HEK293T (cell line): ENCODE results near the gene TMEM86B.
"Not testable (repeated sequence)": the region's sequence is repeated elsewhere in the genome, so short reads cannot be mapped to it uniquely, and the experiment has no call there.

Experiments used
- CTCF ChIA-PET: fragments of 350-600 bp; formaldehyde crosslinking; extraction: SDS; loops from one replicate; lab custom pipeline; 2021; ENCODE audit warnings: antibody characterized with exemption, inconsistent platforms; lab: Yijun Ruan, JAX
- POLR2A ChIA-PET: fragments of 350-600 bp; formaldehyde crosslinking; extraction: SDS; loops from one replicate; lab custom pipeline; 2020; ENCODE audit warnings: antibody characterized with exemption, inconsistent platforms; lab: Yijun Ruan, JAX
- DNase-seq: peaks from one replicate; pipeline ENCODE4 v3.0.0; 2012; ENCODE audit warnings: mixed read lengths; ENCODE audit errors: extremely low spot score
- ARNT ChIP-seq: fragments of 450-650 bp; IDR thresholded peaks from 2 replicates; pipeline ENCODE4 v1.6.1; 2017; ENCODE audit warnings: mild to moderate bottlenecking
- BHLHE40 ChIP-seq: fragments of 450-650 bp; IDR thresholded peaks from 2 replicates; pipeline ENCODE4 v1.6.1; 2016; ENCODE audit warnings: mild to moderate bottlenecking, moderate library complexity, borderline replicate concordance
- CTBP1 ChIP-seq: fragments of 450-650 bp; IDR thresholded peaks from 2 replicates; pipeline ENCODE4 v1.6.1; 2016; ENCODE audit warnings: borderline replicate concordance
- ELF4 ChIP-seq: fragments of 450-650 bp; IDR thresholded peaks from 2 replicates; pipeline ENCODE4 v1.6.1; 2017; ENCODE audit warnings: antibody characterized with exemption
- FOXA1 ChIP-seq: fragments of 450-650 bp; IDR thresholded peaks from 2 replicates; pipeline ENCODE4 v1.6.1; 2016; ENCODE audit warnings: mild to moderate bottlenecking
- FOXK2 ChIP-seq: fragments of 450-650 bp; IDR thresholded peaks from 2 replicates; pipeline ENCODE4 v1.6.1; 2016; ENCODE audit warnings: mild to moderate bottlenecking
- FOXM1 ChIP-seq: fragments of 450-650 bp; IDR thresholded peaks from 2 replicates; pipeline ENCODE4 v1.6.1; 2017; ENCODE audit warnings: mild to moderate bottlenecking, borderline replicate concordance
- HDGF ChIP-seq: fragments of 450-650 bp; IDR thresholded peaks from 2 replicates; pipeline ENCODE4 v1.6.1; 2017; ENCODE audit warnings: antibody characterized with exemption, borderline replicate concordance
- L3MBTL2 ChIP-seq: fragments of 450-650 bp; conservative IDR thresholded peaks from 2 replicates; pipeline ENCODE4 v1.6.1; 2016; ENCODE audit warnings: mild to moderate bottlenecking
- LEF1 ChIP-seq: fragments of 450-650 bp; IDR thresholded peaks from 2 replicates; pipeline ENCODE4 v1.6.1; 2017; ENCODE audit warnings: mild to moderate bottlenecking, borderline replicate concordance
- NFRKB ChIP-seq: fragments of 450-650 bp; IDR thresholded peaks from 2 replicates; pipeline ENCODE4 v1.6.1; 2016; ENCODE audit warnings: mild to moderate bottlenecking, moderate library complexity
- PKNOX1 ChIP-seq: fragments of 450-650 bp; IDR thresholded peaks from 2 replicates; pipeline ENCODE4 v1.6.1; 2016
- SP1 ChIP-seq: fragments of 450-650 bp; IDR thresholded peaks from 2 replicates; pipeline ENCODE4 v1.6.1; 2017
- SUZ12 ChIP-seq: fragments of 450-650 bp; IDR thresholded peaks from 2 replicates; pipeline ENCODE4 v1.6.1; 2016; ENCODE audit warnings: mild to moderate bottlenecking
- TARDBP ChIP-seq: fragments of 450-650 bp; IDR thresholded peaks from 2 replicates; pipeline ENCODE4 v1.6.1; 2016
- ZNF384 ChIP-seq: fragments of 450-650 bp; IDR thresholded peaks from 2 replicates; pipeline ENCODE4 v1.6.1; 2016

Gene TMEM86B

GRCh38 chr19:55226788-55227187 is 1.8 kb downstream of the TMEM86B start:
- DNase-seq, result no peak
- ChIA-PET POLR2A (no interaction called here), CTCF (no interaction called here)
- TF ChIP-seq BHLHE40 (no peak), NFRKB (no peak), ELF4 (no peak), FOXM1 (no peak), SUZ12 (no peak), SP1 (no peak), TARDBP (no peak), FOXA1 (no peak), HDGF (no peak), CTBP1 (no peak), ARNT (no peak), LEF1 (no peak), FOXK2 (no peak), L3MBTL2 (no peak), PKNOX1 (no peak), ZNF384 (no peak)

- ChIA-PET CTCF (no interaction called here), POLR2A (no interaction called here)
- DNase-seq, result no peak
- TF ChIP-seq HDGF (no peak), FOXM1 (no peak), L3MBTL2 (no peak), ZNF384 (no peak), FOXA1 (no peak), TARDBP (no peak), SUZ12 (no peak), ARNT (no peak), LEF1 (no peak)
Measured at GRCh38 chr19:55226273-55226672, 2.3 kb downstream of the TMEM86B start.

GRCh38 chr19:55225415-55225958 is 3.1 kb downstream of the TMEM86B start:
- DNase-seq, result no peak
- POLR2A ChIA-PET, result no interaction called here
- TF ChIP-seq ELF4 (no peak), SUZ12 (no peak), HDGF (no peak), FOXA1 (no peak), ARNT (no peak), TARDBP (no peak), L3MBTL2 (no peak), FOXK2 (no peak), SP1 (no peak), ZNF384 (no peak)
- CTCF ChIA-PET, result no interaction called here

GRCh38 chr19:55224679-55225414 is 3.7 kb downstream of the TMEM86B start:
- POLR2A ChIA-PET, DNase-seq, CTCF ChIA-PET: not testable (repeated sequence)

- ChIA-PET POLR2A (no interaction called here), CTCF (no interaction called here)
- DNase-seq, result no peak
- TF ChIP-seq SUZ12 (no peak), FOXK2 (no peak), FOXM1 (no peak), ARNT (no peak), L3MBTL2 (no peak), ZNF384 (no peak), TARDBP (no peak), BHLHE40 (no peak), ELF4 (no peak), PKNOX1 (no peak), HDGF (no peak), NFRKB (no peak), SP1 (no peak), LEF1 (no peak), FOXA1 (no peak), CTBP1 (no peak)
Measured at GRCh38 chr19:55224038-55224665, 4.4 kb downstream of the TMEM86B start.

GRCh38 chr19:55223291-55224037 is 5.1 kb downstream of the TMEM86B start:
- no peak for DNase-seq
- TF ChIP-seq HDGF (no peak), BHLHE40 (no peak), SUZ12 (no peak), FOXK2 (no peak), NFRKB (no peak)
- ChIA-PET POLR2A (no interaction called here), CTCF (no interaction called here)
